SK-N-SH (cell line): Measurements from ENCODE around the gene MSRB2. TPM values are rescaled to one million over a fixed set of nuclear protein-coding genes. Genes with fewer than 3 reads are reported as not detected.

Experiments
- CTCF ChIA-PET: fragments of 300-600, 350-600 bp; formaldehyde crosslinking; extraction: SDS; loops from one replicate; lab custom pipeline; 2021; lab: Yijun Ruan, JAX
- POLR2A ChIA-PET: fragments of 350-600 bp; sonication (Branson Sonifier 250); formaldehyde crosslinking; extraction: SDS; loops from one replicate; lab custom pipeline; 2020; ENCODE audit warnings: antibody characterized with exemption, inconsistent platforms; lab: Yijun Ruan, JAX
- DNase-seq: peaks from one replicate; pipeline ENCODE4 v3.0.0; 2012
- H2AFZ ChIP-seq: fragments of 200-600 bp; sonication (generic); 2 replicates; pipeline ENCODE4 v1.8.1; 2016; ENCODE audit warnings: antibody characterized with exemption, mild to moderate bottlenecking, low read depth
- H3F3A ChIP-seq: fragments of 200-600 bp; sonication (generic); replicated peaks from 2 replicates; pipeline ENCODE3; 2016; ENCODE audit warnings: antibody characterized with exemption, mild to moderate bottlenecking; ENCODE audit not compliant: insufficient read depth
- H3K27ac ChIP-seq, 2 experiments: fragments of 200-500 bp in 1 of 2; fragments of 200-600 bp in 1 of 2; sonication (Bioruptor generic) in 1 of 2; sonication (generic), shearing (Covaris generic) in 1 of 2; 2 replicates each; pipeline versions ENCODE4 v1.5.1 to v1.6.1; 2014 to 2016; ENCODE audit warnings: low read depth in 2 of 2, inconsistent platforms in 1 of 2, low read length in 1 of 2, mild to moderate bottlenecking in 1 of 2, mixed read lengths in 1 of 2
- H3K27me3 ChIP-seq: fragments of 200-600 bp; sonication (generic), shearing (Covaris generic); 2 replicates; pipeline ENCODE4 v1.6.1; 2016; ENCODE audit warnings: mixed run types; ENCODE audit not compliant: insufficient read depth
- H3K36me3 ChIP-seq, 2 experiments: fragments of 200-500 bp in 1 of 2; fragments of 200-600 bp in 1 of 2; sonication (Bioruptor generic) in 1 of 2; sonication (generic) in 1 of 2; replicated peaks in 1 of 2; 2 replicates each; pipeline versions ENCODE3 to v1.5.1; 2014 to 2016; ENCODE audit warnings: low read length in 1 of 2, mild to moderate bottlenecking in 1 of 2; ENCODE audit not compliant: insufficient read depth in 2 of 2, control insufficient read depth in 1 of 2
- H3K4me1 ChIP-seq, 2 experiments: fragments of 200-500 bp in 1 of 2; fragments of 200-600 bp in 1 of 2; sonication (Bioruptor generic) in 1 of 2; sonication (generic), shearing (Covaris generic) in 1 of 2; 2 replicates each; pipeline versions ENCODE4 v1.5.1 to v1.6.1; 2014 to 2016; ENCODE audit warnings: low read depth in 1 of 2, low read length in 1 of 2, mixed run types in 1 of 2; ENCODE audit not compliant: insufficient read depth in 2 of 2, control insufficient read depth in 1 of 2
- H3K4me2 ChIP-seq: fragments of 200-600 bp; sonication (generic), shearing (Covaris generic); 2 replicates; pipeline ENCODE4 v1.6.1; 2017; ENCODE audit warnings: mixed run types
- H3K4me3 ChIP-seq, 2 experiments: fragments of 200-500 bp in 1 of 2; fragments of 200-600 bp in 1 of 2; sonication (Bioruptor generic) in 1 of 2; sonication (generic), shearing (Covaris generic) in 1 of 2; 2 replicates each; pipeline versions ENCODE4 v1.5.1 to v1.8.1; 2014 to 2016; ENCODE audit warnings: low read depth in 2 of 2, inconsistent platforms in 1 of 2, low read length in 1 of 2, mild to moderate bottlenecking in 1 of 2, mixed read lengths in 1 of 2, moderate library complexity in 1 of 2
- H3K79me2 ChIP-seq: fragments of 200-600 bp; sonication (generic); 2 replicates; pipeline ENCODE4 v1.8.1; 2017; ENCODE audit warnings: mild to moderate bottlenecking; ENCODE audit not compliant: insufficient read depth
- H3K9ac ChIP-seq: fragments of 200-600 bp; sonication (generic); 2 replicates; pipeline ENCODE4 v1.6.1; 2017; ENCODE audit warnings: mixed run types
- H3K9me2 ChIP-seq: fragments of 200-600 bp; sonication (generic); 2 replicates; pipeline ENCODE4 v1.6.1; 2017; ENCODE audit warnings: mixed run types
- H3K9me3 ChIP-seq: fragments of 200-600 bp; sonication (generic); 2 replicates; pipeline ENCODE4 v1.6.1; 2017; ENCODE audit warnings: mixed run types, mild to moderate bottlenecking, moderate library complexity
- H4K20me1 ChIP-seq: fragments of 200-600 bp; sonication (generic); 2 replicates; pipeline ENCODE4 v1.6.1; 2017; ENCODE audit warnings: mild to moderate bottlenecking, mixed run types; ENCODE audit not compliant: insufficient read depth
- ELF1 ChIP-seq: IDR thresholded peaks from 2 replicates; pipeline ENCODE4 v1.4.0; 2012
- FOXJ3 ChIP-seq: sonication (generic); formaldehyde crosslinking; IDR thresholded peaks from 2 replicates; pipeline ENCODE4 v1.5.1; 2020; ENCODE audit warnings: mild to moderate bottlenecking, missing genetic modification reagents
- RFX5 ChIP-seq: IDR thresholded peaks from 2 replicates; pipeline ENCODE4 v1.6.1; 2012; ENCODE audit warnings: mild to moderate bottlenecking, improper control_type of control experiment, low read length
- TCF12 ChIP-seq: IDR thresholded peaks from 2 replicates; pipeline ENCODE4 v1.4.0; 2012
- YY1 ChIP-seq: IDR thresholded peaks from 2 replicates; pipeline ENCODE4 v1.4.0; 2012; ENCODE audit warnings: low read depth, mild to moderate bottlenecking
- WGBS: methylation state at CpG from one replicate; pipeline ENCODE4 v1.1.6; 2017; ENCODE audit warnings: low lambda C conversion rate; 5-methylcytosine and 5-hydroxymethylcytosine counted together
- polyA plus RNA-seq, 3 experiments: library from polyadenylated mRNA; depleted of rRNA; stranded (reverse); fragments of >200 nt; gene quantifications; 2 replicates each; pipeline ENCODE4 v1.2.3, GENCODE V29; 2012
- TF ChIP-seq, protein P1 (sequence below): IDR thresholded peaks from 2 replicates; pipeline ENCODE4 v1.6.1; 2012; ENCODE audit warnings: mild to moderate bottlenecking, low read depth, low read length, moderate library complexity
- TF ChIP-seq, protein P2 (sequence below): fragments of 150-350 bp; IDR thresholded peaks from 2 replicates; pipeline ENCODE4 v1.6.1; 2017; ENCODE audit warnings: antibody characterized with exemption, low read length, low read depth, borderline replicate concordance
- TF ChIP-seq, protein P3 (sequence below): IDR thresholded peaks from 2 replicates; pipeline ENCODE4; 2012
- TF ChIP-seq, protein P4 (sequence below): IDR thresholded peaks from 2 replicates; pipeline ENCODE4 v1.4.0; 2012; ENCODE audit warnings: low read depth
- TF ChIP-seq, protein P5 (sequence below): IDR thresholded peaks from 2 replicates; pipeline ENCODE4 v1.4.0; 2012; ENCODE audit warnings: low read depth, borderline replicate concordance
- TF ChIP-seq, protein P6 (sequence below): fragments of 200-600 bp; sonication (generic); IDR thresholded peaks from 2 replicates; pipeline ENCODE4 v1.6.1; 2017; ENCODE audit warnings: antibody characterized with exemption, mild to moderate bottlenecking, moderate library complexity

Gene MSRB2
- polyA plus RNA-seq, 1 of the 3 experiments (the other 2 are of a cell fraction): 44.0 TPM

DNA sequence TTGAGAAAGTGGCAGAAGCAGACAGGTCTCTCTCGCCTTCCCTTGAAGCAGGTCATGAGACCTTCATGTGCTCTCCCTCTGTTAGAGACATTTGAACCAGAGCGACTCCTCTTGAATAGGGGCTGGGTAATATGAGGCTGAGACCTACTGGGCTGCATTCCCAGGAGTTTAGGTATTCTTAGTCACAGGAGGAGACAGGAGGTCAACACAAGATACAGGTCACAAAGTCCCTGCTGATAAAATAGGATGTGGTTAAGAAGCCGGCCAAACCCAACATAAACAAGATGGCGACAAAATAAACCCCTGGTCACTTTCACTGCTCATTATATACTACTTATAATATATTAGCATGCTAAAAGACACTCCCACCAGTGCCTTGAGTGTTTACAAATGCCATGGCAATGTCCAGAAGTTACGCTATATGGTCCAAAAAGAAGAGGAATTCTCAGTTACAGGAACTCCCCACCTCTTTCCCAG, 43.5 kb upstream of the MSRB2 start:
- POLR2A ChIA-PET: no interaction called here
- WGBS: 76% methylated on average over 5 of the region's 5 CpGs

More for the DNA sequence above, 43.5 kb upstream of the MSRB2 start:
- TF ChIP-seq, protein P1, sequence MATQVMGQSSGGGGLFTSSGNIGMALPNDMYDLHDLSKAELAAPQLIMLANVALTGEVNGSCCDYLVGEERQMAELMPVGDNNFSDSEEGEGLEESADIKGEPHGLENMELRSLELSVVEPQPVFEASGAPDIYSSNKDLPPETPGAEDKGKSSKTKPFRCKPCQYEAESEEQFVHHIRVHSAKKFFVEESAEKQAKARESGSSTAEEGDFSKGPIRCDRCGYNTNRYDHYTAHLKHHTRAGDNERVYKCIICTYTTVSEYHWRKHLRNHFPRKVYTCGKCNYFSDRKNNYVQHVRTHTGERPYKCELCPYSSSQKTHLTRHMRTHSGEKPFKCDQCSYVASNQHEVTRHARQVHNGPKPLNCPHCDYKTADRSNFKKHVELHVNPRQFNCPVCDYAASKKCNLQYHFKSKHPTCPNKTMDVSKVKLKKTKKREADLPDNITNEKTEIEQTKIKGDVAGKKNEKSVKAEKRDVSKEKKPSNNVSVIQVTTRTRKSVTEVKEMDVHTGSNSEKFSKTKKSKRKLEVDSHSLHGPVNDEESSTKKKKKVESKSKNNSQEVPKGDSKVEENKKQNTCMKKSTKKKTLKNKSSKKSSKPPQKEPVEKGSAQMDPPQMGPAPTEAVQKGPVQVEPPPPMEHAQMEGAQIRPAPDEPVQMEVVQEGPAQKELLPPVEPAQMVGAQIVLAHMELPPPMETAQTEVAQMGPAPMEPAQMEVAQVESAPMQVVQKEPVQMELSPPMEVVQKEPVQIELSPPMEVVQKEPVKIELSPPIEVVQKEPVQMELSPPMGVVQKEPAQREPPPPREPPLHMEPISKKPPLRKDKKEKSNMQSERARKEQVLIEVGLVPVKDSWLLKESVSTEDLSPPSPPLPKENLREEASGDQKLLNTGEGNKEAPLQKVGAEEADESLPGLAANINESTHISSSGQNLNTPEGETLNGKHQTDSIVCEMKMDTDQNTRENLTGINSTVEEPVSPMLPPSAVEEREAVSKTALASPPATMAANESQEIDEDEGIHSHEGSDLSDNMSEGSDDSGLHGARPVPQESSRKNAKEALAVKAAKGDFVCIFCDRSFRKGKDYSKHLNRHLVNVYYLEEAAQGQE: no peak
- TF ChIP-seq, protein P2, sequence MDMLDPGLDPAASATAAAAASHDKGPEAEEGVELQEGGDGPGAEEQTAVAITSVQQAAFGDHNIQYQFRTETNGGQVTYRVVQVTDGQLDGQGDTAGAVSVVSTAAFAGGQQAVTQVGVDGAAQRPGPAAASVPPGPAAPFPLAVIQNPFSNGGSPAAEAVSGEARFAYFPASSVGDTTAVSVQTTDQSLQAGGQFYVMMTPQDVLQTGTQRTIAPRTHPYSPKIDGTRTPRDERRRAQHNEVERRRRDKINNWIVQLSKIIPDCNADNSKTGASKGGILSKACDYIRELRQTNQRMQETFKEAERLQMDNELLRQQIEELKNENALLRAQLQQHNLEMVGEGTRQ: no peak
- TF ChIP-seq RFX5 (no peak), TCF12 (no peak), ELF1 (no peak), YY1 (no peak), FOXJ3 (CRISPR knock-in tag) (no peak)
- TF ChIP-seq, protein P3, sequence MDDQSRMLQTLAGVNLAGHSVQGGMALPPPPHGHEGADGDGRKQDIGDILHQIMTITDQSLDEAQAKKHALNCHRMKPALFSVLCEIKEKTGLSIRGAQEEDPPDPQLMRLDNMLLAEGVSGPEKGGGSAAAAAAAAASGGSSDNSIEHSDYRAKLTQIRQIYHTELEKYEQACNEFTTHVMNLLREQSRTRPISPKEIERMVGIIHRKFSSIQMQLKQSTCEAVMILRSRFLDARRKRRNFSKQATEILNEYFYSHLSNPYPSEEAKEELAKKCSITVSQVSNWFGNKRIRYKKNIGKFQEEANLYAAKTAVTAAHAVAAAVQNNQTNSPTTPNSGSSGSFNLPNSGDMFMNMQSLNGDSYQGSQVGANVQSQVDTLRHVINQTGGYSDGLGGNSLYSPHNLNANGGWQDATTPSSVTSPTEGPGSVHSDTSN: no peak
- TF ChIP-seq, protein P4, sequence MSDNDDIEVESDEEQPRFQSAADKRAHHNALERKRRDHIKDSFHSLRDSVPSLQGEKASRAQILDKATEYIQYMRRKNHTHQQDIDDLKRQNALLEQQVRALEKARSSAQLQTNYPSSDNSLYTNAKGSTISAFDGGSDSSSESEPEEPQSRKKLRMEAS: no peak
- TF ChIP-seq, protein P5, sequence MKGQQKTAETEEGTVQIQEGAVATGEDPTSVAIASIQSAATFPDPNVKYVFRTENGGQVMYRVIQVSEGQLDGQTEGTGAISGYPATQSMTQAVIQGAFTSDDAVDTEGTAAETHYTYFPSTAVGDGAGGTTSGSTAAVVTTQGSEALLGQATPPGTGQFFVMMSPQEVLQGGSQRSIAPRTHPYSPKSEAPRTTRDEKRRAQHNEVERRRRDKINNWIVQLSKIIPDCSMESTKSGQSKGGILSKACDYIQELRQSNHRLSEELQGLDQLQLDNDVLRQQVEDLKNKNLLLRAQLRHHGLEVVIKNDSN: no peak
- TF ChIP-seq, protein P6, sequence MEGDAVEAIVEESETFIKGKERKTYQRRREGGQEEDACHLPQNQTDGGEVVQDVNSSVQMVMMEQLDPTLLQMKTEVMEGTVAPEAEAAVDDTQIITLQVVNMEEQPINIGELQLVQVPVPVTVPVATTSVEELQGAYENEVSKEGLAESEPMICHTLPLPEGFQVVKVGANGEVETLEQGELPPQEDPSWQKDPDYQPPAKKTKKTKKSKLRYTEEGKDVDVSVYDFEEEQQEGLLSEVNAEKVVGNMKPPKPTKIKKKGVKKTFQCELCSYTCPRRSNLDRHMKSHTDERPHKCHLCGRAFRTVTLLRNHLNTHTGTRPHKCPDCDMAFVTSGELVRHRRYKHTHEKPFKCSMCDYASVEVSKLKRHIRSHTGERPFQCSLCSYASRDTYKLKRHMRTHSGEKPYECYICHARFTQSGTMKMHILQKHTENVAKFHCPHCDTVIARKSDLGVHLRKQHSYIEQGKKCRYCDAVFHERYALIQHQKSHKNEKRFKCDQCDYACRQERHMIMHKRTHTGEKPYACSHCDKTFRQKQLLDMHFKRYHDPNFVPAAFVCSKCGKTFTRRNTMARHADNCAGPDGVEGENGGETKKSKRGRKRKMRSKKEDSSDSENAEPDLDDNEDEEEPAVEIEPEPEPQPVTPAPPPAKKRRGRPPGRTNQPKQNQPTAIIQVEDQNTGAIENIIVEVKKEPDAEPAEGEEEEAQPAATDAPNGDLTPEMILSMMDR: no peak
- no peaks in the 10 kb centered on the region for H4K20me1 ChIP-seq
- no peak overlapping the region for H3K9ac ChIP-seq
- H3K9me3 ChIP-seq: no peaks in the 10 kb centered on the region
- DNase-seq: no peak
- H2AFZ ChIP-seq: no peak overlapping the region
- no peaks in the 10 kb centered on the region for H3K79me2 ChIP-seq
- H3F3A ChIP-seq: no peaks in the 10 kb centered on the region
- H3K36me3 ChIP-seq: no peaks in the 10 kb centered on the region
- H3K4me1 ChIP-seq: peaks cover 0 to 3% of the 10 kb centered on the region in 2 experiments; a peak in 3 of 4 replicates
- no peak overlapping the region for H3K27ac ChIP-seq
- no peaks in the 10 kb centered on the region for H3K9me2 ChIP-seq
- no peaks in the 10 kb centered on the region for H3K27me3 ChIP-seq
- no peak overlapping the region for H3K4me2 ChIP-seq
- no peak overlapping the region for H3K4me3 ChIP-seq
- CTCF ChIA-PET: no interaction called here
